ENCODE results near the gene TSC1.

The TSC1 gene

DNA sequence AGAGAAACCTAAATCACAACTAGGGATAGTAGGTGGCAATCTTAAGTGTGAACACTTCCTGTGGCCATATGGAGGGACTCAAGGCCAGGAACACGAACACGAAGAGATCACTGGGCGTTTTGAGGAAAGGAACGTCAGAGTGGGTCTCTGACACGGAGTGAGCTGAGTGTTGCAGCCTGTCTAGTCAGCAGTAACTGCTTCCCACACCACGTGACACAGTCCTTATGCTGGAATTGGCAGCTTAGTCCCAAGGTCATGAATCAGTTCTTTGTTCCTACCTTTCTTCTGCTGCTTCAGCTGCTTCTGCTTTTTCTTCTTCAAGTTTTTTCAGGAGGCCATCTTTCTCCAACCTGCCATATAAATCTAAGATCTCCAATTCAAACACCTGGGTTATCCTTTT is 47.5 kb downstream of the TSC1 start:
- no peak for TF ChIP-seq CTCF (IDR thresholded peaks at IDR 0.05; ENCODE audit: borderline replicate concordance, control extremely low read depth, extremely low read depth, insufficient read depth, missing control alignments)
- in situ Hi-C loops (cut with MboI; ENCODE audit: low sequenced_read_pairs, unreplicated experiment) = no loop called here
- no peak for DNase-seq (ENCODE audit: low spot score)

DNA sequence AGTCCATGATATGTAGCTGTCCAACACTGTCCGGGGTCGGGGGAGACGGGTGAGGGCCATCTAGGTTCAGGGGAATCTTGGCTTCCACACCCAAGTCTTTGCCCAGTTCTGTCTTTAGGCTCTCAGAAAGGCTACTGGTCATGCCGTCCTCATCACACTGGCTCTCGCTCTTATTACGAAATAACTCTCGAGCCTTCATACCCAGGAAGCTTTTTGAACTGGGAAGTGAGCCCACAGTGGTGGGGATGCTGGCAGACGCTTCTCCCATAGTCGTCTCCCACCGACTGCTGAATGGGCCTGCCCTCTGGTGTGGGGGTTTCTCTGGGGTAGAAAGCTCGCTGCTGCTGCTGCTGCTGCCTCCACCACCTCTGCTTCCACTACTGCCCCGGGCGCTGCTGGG is 48.2 kb downstream of the TSC1 start:
- in situ Hi-C loops (cut with MboI; ENCODE audit: low sequenced_read_pairs, unreplicated experiment) = no loop called here
- DNase-seq (ENCODE audit: low spot score) = no peak

DNA sequence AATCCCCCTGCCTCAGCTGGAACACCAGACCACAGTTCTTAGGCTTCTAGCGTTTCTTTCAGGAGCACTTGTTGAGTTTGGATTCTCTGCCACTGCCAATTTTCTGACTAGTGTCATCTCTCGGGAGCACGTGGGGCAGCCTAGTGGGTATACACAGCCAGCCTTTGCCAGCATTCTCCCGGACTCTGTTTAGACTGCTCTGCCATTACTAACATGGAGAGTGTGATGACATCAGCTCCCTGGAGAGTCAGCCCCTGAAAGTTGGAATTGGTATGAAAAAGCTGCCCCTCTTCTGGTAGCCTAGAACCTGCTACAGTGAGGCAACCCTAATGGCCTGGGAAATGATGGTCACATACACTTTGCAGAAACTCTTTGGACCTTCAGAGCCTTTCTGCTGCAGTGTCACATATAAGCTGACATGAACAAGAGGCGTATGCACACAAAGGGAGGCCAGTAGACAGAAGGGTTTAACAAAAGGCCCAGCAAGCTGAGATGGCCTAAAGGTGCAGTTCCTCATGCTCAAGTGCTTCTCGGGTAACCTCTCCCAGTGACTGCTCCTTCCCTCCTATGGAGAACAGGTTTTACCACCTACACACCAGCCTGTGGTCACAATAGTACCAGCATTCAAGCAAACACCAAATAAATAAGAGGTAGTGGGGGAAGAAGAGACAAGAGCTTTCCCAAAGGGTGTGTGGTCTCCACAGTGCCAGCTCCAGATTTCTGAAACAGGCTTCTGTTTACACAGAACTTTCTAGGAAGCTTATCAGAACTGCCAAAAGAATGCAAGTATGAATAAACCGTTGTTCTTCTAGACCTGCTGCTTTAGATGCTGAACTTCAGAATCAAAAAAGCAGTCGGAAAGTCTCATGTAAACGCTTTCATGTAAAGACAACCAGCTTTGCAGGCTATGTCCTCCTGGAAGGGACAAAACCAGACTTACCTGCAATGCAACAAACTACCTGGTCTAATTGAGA is 49.3 kb downstream of the TSC1 start:
- DNase-seq (ENCODE audit: low spot score) = no peak
- in situ Hi-C loops (cut with MboI; ENCODE audit: low sequenced_read_pairs, unreplicated experiment) = no loop called here
- TF ChIP-seq CTCF (IDR thresholded peaks at IDR 0.05; ENCODE audit: borderline replicate concordance, control extremely low read depth, extremely low read depth, insufficient read depth, missing control alignments) = no peak

More for the DNA sequence above, 48.2 kb downstream of the TSC1 start:
- no peak for TF ChIP-seq CTCF (IDR thresholded peaks at IDR 0.05; ENCODE audit: borderline replicate concordance, control extremely low read depth, extremely low read depth, insufficient read depth, missing control alignments)

DNA sequence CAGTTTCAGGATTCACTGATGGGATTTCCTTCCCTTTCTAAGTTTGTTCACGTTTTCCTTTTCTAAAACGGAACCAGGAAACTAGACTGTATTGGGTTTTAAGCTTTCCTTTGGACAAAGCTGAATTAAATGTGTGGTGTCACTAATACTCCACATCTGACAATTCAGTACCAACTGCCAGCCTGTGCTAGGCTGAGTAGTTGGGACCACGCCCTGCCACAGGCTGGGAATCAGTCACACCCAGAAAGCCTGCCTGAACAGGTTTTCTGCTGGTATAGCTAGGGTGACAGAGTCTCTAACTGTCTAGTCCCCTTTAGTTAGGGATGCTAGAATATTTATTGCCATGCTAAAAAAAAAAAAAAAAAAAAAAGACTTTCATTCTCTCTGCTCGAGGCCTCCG is 50.1 kb downstream of the TSC1 start:
- in situ Hi-C loops (cut with MboI; ENCODE audit: low sequenced_read_pairs, unreplicated experiment) = no loop called here

DNA sequence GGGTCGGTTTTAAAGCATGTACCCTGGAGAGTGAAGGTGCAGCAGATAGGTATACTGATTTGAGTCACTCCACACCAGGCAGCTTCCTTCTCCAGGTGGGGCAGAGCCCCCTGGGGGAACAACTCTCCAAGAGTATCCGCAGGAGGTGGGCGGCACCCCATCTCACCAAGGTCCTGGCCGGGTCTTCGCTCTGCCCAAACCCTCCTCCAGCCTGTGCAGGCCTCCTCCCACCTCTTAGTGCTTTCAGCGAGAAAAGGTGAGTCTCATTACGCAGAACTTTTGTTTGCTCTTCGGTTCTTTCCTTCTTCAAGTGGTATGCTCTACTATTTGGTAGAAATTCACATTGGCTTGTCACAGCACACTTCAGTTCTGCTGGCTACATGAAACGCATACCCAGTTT is 52.0 kb downstream of the TSC1 start:
- in situ Hi-C loops (cut with MboI; ENCODE audit: low sequenced_read_pairs, unreplicated experiment) = no loop called here
- no peak for TF ChIP-seq CTCF (IDR thresholded peaks at IDR 0.05; ENCODE audit: borderline replicate concordance, control extremely low read depth, extremely low read depth, insufficient read depth, missing control alignments)
- no peak for DNase-seq (ENCODE audit: low spot score)

More for the DNA sequence above, 50.1 kb downstream of the TSC1 start:
- DNase-seq (ENCODE audit: low spot score) = no peak
- TF ChIP-seq CTCF (IDR thresholded peaks at IDR 0.05; ENCODE audit: borderline replicate concordance, control extremely low read depth, extremely low read depth, insufficient read depth, missing control alignments) = no peak

GRCh38 chr9:132888151-132888550 is 56.3 kb downstream of the TSC1 start:
- no peak for DNase-seq (ENCODE audit: low spot score)
- TF ChIP-seq CTCF (IDR thresholded peaks at IDR 0.05; ENCODE audit: borderline replicate concordance, control extremely low read depth, extremely low read depth, insufficient read depth, missing control alignments) = no peak
- in situ Hi-C loops (cut with MboI; ENCODE audit: low sequenced_read_pairs, unreplicated experiment) = no loop called here
